HG03354 (cell line): ENCODE measurements around the gene CCRL2.
"Not testable (repeated sequence)": the region's sequence is repeated elsewhere in the genome, so short reads cannot be mapped to it uniquely, and the experiment has no call there.

Experiments
- ATAC-seq: cut with Tn5 transposase; IDR thresholded peaks from one replicate; pipeline ENCODE4 v1.9.1; 2021; ENCODE audit warnings: mild to moderate bottlenecking; ENCODE audit not compliant: unreplicated experiment, poor library complexity, severe bottlenecking

The CCRL2 gene

DNA sequence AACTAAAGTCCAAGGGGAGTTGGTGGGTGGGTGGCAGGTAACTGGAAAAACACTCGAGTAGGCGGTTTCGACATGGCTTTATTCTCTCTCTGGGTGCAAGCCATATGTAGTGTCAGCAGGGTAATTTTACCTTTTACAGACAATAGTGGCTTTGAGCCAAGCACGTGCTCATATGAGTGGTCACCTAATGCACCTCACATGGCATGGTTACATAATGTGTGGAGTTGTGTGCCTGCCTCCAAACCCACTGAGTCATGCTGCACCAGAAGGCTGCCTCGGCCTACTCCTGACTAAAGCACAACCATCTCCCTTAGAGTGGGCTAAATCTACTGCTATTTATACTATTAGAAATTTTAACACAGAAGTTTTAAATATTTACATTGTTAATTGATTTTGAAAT, 16.5 kb downstream of the CCRL2 start:
- no peak for ATAC-seq

DNA sequence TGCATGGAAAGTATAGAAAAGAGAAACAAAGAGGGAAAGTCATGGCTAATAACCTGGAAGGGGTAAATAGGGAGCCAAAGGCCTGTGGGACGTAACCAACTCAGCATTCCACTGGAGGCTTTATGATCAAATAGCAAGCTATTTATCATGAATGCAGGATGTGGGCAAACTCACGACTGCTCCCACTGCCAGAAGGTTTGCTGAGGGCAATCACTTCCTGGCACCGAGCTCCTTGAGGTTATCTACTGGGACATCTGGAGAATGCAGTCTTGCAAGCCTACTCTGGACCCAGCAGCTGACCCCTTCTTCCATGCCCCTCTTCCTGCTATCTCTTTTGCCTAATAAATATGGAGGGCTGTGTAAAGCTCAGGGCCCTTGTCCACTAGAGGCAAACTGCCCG, 19.4 kb downstream of the CCRL2 start:
- ATAC-seq, result not testable (repeated sequence)

DNA sequence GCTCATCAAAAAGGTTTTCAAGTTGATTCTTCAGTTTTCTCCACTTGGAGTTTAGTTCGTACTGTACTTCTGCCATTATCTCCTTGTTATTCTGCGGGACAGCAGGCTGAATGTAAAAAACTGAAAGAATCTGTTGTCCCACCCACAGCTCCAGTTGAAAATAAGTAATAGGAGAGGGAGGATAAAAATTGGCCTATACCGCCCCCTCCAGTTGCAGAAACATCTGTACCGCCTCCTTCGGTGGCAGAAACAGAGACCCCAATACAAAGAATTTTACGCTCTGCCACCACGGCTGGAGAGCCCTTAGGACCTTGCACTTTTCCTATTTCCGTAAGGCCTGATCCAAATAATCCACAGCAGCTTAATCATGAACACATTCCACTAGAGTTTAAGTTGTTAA, 20.3 kb downstream of the CCRL2 start:
- ATAC-seq, result not testable (repeated sequence)

DNA sequence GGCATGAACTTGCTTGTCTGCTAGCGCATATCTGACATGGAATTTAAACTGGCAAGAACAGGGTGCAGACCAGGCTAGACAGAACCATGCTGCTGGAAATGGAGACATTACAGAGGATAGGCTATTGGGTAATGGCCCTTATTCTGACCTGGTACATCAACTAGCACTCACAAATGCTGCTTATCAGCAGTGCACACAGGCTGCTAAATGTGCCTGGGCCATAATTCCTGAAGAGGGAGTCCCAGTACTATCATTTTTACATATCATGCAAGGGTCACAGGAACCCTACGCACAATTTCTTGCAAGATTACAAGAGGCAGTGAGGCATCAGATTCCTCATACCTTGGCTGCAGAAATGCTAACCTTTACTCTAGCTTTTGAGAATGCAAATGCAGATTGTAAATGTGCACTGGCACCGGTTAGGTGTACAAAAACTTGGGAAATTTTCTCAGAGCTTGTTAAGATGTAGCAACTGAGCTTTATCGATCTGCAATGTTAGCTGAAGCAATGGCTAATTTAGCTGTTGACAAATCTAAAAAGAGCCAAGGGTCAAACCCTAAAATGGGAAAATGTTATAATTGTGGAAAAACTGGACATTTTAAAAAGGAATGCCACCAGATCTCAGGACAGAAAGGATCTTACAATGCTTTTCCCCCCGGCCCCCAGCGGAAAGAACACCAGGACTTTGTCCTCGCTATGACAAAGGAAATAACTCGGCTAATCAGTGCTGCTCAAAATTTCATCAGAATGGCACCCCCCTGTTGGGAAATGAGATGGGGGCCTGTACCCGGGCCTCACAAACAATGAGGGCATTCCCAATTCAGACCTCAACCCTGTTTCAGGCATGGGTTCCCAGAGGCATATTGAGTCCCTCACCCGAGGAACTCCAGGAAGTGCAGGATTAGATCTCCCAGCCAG, 21.1 kb downstream of the CCRL2 start:
- no peak for ATAC-seq

DNA sequence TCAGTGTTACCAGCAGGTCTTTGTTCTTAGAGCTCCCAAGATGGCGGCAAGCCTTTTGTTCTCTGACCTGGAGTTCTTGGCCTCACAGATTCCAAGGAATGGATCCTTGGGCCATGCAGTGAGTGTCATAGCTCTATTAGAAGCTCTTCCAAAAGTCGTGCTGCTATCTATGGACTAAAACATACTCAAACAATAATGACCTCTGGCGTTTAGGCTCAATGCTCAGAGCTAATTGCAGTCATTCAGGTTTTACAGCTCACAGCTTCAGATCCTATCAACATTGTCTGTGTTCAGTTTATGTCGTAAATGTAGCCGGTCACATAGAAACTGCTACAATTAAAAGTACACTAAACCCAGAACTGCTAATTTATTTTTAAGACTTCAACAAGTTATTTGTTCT, 22.2 kb downstream of the CCRL2 start:
- ATAC-seq, result no peak

DNA sequence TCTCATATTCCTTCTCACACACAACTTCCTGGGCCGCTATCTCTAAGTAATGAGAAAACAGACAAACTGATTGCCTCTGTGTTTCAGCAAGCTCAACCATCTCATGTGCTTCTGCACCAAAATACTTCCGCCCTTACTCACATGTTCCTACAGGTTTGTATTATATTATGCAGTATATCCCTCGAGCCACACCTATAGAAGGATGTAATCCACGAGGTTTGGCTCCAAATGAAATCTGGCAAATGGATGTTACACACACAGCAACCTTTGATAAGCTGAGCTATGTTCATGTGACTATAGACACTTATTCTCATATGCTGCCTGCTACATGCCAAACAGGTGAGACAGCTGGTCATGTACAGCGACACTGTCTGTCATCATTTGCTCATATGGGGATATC, 22.6 kb downstream of the CCRL2 start:
- no peak for ATAC-seq

DNA sequence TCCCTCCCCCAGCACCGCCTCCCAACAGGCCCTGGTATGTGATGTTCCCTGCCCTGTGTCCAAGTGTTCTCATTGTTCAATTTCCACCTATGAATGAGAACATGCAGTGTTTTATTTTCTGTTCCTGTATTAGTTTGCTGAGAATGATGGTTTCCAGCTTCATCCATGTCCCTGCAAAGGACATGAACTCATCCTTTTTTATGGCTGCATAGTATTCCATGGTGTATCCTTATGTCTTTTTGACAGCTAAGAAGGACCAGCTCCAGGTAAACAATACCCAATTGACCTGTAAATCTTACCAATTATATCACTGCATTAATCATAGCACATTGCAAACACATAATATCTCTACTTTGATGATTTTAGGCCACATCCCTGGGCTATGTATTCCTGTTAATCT, 23.8 kb downstream of the CCRL2 start:
- ATAC-seq, result not testable (repeated sequence)

DNA sequence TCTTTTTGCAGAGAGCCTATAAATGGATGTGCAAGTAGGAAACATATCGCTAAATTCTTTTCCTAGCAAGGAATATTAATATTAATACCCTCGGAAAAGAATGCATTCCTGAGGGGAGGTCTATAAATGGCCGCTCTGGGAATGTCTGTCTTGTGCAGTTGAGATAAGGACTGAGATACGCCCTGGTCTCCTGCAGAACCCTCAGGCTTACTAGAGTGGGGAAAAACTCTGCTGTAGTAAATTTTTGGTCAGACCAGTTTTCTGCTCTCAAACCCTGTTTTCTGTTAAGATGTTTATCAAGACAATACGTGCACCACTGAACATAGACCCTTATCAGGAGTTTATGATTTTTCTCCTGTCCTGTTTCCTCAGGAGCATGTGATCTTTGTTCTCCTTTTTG, 24.8 kb downstream of the CCRL2 start:
- not testable (repeated sequence) for ATAC-seq

DNA sequence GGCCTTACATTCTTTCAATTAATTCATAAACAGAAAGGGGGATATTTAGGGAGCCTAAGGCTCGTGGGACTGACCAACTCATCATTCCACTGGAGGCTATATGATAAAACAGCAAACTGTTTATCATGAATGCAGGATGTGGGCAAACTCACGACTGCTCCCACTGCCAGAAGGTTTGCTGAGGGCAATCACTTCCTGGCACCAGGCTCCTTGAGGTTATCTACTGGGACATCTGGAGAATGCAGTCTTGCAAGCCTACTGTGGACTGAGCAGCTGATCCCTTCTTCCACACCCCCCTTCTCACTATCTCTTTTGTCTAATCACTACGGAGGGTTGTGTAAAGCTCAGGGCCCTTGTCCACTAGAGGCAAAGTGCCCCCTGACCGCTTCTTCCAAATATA, 26.1 kb downstream of the CCRL2 start:
- ATAC-seq, result not testable (repeated sequence)

DNA sequence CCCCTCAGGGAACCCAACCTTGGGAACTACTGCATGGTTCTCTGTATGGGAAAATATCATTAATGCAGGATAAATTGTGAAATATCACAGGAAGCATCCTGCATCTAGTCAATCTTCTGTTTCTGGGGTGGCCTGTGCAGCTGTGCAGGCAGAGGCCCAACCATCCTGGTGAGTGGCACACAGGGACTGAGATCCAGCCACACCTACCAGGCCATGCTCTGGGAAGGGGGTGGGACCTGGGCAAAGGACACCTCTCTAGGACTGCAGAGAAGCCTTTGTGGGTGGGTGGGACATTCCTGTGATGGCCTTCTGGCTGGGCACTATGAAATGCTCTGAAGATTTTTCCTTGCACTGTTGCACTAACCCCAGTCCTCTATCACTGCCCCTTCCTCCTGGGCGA, 26.8 kb downstream of the CCRL2 start:
- no peak for ATAC-seq

DNA sequence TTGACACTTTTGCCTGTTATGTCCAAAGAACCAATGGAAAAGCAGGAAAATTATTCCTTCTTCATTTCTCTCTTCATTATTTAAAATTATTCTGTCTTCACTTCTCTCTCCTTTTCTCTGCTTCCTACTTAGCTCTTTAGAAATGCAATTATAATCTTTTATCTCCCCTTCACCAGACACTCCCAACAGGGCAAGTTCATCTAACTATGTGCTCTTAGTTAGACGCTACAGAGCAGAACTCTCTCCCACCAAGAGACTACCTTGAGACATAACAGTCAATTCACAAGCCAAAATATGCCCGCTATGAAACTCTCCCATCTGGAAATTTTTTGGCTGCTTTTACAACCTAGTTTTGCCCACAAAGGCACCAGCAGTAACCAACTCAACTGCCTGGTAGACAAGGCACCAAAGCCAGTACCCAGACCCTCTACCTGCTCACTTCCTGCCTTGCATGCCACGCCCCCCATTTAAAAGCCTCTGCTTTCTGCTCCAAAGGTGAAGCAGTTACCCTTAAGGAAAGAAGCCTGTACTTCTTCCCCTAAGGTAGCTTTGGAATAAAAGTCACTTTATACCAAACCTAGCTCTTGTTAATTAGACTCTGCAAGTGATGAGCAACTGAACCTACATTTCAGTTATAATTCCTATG, 28.1 kb downstream of the CCRL2 start:
- no peak for ATAC-seq

DNA sequence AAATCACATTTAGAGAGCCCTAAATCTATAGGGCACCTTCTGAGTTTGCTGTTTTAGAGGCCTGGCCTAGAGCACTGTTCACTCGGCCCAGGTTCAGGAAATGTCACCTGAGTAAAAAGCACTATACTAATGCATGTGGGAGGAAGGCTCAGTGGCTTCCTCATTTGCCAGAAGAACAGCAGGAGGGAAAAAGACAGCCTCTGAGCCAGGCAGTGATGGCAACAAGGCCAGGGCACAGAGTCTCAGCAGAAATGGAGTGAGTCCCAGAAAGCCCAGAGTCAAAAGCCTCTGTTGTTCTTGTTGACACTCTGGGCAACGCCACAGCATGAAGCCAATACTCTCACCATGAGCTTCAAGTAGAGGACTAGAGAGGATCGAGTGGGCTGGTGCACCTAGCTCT, 31.8 kb downstream of the CCRL2 start:
- no peak for ATAC-seq

DNA sequence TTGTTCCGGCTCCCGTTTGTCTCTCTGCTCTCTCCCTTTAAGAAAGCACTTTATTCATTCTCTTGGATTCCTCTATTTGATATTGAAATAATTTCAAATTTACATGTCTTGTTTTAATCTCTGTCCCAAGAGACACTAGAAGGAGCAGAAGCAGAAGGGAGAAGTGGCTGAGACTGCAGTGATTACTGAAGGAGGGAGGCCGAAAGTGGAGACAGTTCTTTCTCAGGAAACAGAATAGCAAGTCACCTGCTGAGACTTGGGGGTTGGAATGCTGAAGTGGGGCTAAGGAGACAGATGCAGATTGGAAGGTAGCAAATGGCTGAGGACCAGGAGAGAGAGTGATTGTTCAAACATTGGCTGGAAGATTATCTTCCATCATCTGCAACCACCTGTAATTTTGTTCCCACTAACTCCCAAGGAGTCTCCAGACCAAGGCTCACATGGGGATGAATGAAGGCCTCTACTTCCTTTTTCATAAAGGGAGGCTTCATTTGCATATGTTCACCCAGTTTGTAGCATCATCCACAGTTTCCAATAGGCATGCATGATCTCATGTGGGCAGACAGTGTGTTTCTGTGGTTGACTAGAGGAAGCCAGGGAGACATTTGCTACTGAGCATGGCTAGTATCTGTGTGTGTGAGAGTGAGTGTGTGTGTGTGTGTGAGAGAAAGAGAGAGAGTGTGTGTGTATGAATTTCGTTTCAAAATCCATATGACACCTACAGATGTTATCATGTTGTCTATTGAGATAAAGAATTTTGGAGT, 33.7 kb downstream of the CCRL2 start:
- ATAC-seq, result peak; percentile 81

DNA sequence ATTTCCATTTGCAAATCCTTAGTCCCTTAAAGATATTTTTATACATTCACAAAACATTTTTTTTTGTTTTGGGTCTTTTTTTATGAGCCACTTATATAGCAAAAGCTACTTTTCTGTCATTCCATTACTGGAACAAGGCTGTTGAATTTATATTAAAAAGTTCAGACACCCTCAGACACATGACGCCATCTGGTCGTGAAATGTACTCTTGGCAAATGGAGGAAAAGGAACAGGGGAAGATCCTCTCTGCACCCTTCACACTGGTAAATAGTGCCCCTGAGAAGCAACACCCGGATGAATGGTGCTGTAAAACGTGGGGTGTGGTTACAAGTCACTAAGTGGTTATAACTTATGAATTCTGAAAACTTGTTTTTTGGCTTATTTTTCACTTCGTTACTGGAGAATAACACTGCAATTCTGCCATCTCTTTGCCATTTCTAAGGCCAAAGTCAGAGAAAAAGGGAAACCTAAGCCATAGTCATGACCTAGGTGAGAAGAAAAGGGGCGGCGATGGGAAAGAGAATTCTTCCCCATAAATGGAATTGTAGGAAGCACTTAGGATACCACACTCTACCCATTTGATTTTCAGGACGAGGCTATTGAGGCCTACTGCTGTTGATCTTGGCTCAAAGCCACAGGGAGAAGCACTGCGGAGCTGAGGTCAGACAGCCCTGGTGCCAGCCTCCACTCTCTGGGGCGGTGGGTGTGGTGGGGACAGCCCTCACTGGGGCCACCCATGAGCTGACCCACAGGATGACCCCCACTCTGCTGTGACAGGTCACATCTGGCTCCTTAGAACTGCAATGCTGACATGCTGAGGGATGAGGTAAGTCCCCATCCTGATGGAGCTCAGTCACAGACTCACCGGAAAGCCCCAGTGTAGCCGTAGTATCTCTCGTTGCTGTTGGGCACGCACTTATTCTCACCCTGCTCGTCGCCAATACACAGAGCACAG, 35.8 kb downstream of the CCRL2 start:
- no peak for ATAC-seq

DNA sequence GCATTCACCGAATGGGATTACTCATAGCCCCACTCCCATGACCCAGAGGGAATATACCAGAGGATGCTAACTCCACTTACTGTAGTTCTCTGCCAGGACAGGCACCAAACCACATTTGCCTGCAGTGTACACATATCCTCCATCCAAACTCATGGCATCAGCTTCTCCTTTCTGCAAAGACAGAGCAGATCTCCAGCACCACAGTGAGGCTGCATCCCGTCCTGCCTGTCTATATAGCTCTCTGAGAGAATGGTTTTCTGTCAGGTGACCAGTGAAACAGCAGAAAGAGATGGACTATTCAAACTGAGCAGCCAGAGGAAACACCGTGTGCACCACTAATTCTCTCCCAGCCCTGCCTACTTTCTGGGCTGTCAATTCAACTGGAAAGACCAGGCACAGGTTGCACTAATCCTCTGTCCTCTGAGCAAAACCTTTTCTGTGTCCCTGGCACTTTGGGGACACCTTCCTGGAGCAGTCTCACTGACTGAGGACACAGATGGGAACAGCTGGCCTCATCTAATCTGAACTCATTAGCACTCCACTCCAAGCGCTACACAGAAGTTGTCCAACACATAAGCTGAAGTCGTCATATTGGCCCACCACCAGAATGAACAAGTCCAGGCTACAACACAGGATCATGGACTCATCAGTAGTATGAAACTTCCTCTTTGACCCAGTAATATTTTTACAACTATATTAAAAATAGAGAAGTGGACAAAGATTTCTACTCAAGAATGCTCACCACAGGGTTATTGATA, 40.3 kb downstream of the CCRL2 start:
- no peak for ATAC-seq

DNA sequence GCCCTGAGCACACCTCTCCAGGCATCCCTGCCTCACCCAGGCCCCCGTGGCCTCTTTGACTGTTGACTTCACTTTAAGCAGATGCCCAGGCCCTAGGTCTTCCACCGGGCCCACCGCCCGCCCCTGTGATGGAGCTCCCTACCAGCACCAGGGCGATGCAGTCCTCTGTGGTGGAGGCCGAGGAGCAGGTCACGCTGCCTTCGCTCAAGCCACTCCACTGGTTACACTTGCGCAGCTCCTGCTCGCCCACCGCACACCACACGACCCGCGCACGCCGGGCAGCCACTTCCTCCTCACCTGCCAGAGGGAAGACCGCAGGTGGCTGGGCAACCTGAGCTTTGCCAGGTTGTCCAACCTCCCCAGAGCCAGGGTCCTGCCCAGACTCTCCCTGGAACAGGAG, 41.7 kb downstream of the CCRL2 start:
- no peak for ATAC-seq

DNA sequence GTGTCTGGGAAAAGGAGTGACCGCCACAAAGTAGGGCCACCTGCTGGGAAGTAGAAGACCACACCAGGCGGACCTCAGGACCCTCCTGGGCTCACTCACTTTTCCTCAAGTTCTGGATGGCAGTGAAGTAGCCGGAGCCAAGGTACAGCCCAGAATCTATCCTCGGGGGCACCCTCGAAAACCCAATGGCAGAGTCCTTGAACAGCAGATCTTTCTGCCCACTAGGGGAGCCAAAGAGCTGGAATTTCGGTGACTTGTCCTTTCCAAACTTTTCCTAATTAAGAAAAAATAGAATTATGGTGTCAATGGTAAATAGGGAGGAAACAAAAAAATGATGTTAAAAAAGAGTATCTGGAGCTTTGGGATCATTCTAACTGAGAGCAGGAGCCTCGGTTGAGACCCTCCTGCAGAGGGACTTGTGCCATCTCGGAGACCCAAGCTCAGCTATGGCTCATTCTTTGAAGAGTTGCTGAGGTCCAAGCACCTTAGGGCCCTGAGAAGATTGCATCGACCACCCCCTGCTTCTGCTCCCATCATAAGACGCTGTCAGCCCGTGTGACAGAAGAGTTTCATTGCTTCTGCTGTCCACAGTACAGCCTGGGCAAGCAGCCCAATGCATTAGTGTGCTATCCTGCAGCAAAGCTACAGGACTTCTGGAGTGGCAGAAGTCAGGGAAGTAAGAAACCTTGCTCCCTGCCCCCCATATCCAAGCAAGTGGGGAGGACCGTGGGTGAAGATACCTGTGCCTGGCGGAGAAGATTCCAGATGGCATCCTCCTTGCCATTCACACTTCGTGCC, 42.9 kb downstream of the CCRL2 start:
- no peak for ATAC-seq
